Adipose tissue (tissue), 3 donors: ENCODE measurements around the gene FUBP3. TPM values are rescaled to one million over a fixed set of nuclear protein-coding genes. Genes with fewer than 3 reads are reported as not detected.
"Not testable (repeated sequence)": the region's sequence is repeated elsewhere in the genome, so short reads cannot be mapped to it uniquely, and the experiment has no call there.

ENCODE experiments used
- H3K27ac ChIP-seq: one replicate; pipeline ENCODE4 v1.5.1; 2013; ENCODE audit warnings: low read depth, low read length
- WGBS, 3 donors: extraction: QIAGEN DNeasy Blood & Tissue Kit; methylation state at CpG; one replicate each; pipeline ENCODE4 v1.1.7; 2013; 5-methylcytosine and 5-hydroxymethylcytosine counted together
- polyA plus RNA-seq, 3 donors: library from polyadenylated mRNA; stranded (reverse); fragments of 200-250 nt; gene quantifications; one replicate each; pipeline ENCODE4 v1.2.3, GENCODE V29; 2013
- donor health status: healthy with polysubstance abuse.
- donor health status: Bipolar disorder and iron deficiency.
- donor health status: healthy.

The FUBP3 gene
- polyA plus RNA-seq, 3 donors = 13.3 to 27.9 (median 23.1) TPM

- WGBS, 3 donors = 3 to 8% (median 7%) methylated on average over 56 to 60 of the region's 60 CpGs
- no peak overlapping the region for H3K27ac ChIP-seq
Measured at GRCh38 chr9:130666393-130667119, 87.2 kb downstream of the FUBP3 start.

DNA sequence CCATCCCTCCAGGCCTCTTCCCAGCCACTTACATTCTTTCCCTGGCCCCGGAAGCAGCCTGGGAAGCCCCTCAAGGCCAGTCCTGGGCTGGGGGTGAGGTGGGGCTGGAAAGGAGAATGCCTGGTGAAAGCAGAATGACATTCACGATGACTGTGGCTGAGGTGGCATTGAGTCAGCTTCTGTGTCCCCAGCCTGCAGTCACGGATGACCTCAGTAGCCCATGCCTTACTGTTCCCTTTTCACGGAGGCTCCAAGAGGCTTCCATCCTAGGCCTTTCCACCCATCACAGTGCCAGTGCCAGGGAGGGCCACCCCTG is 87.7 kb downstream of the FUBP3 start:
- WGBS, 3 donors = 48 to 58% (median 51%) methylated on average over 4 of the region's 4 CpGs
- H3K27ac ChIP-seq = no peak overlapping the region

DNA sequence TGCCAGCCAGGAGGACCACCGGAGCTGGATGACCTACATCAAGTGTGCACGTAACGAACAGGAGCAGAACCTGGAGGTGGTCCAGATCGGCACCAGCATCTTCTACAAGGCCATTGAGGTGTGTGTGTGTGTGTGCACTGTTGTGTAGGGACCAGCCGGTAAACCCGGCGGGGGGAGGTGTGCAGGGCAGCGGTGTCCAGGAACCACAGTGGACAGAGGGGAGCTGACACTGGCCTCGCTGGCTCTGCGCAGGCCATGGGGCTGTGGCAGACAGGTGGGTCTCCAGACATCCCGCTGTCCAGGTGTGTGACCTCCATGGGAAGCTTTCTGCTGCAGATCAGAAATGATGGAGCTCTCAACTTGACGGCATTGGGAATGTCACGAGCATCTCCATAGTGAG is 88.8 kb downstream of the FUBP3 start:
- WGBS, 3 donors = 83 to 92% (median 91%) methylated on average over 13 of the region's 13 CpGs
- no peak overlapping the region for H3K27ac ChIP-seq

DNA sequence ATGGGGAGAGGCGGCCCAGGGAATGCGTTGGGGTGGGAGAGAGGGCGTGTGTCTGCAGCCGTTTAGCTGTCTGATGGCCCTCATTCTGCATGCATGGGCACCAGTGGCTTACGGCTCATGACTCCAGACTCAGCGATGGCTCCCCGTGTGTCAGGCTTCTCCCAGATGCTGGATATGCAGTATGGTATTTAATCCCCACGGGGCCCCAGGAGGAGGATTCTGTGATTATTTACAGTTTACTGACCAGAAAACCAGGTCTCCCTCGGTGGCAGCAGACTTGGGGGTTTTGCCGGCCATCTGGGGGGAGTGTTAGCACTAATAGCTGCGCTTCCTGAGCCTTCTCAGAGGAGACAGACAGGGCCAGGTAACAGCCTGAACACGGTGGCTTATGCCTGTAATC is 89.3 kb downstream of the FUBP3 start:
- WGBS, 3 donors = 51 to 66% (median 64%) methylated on average over 12 of the region's 12 CpGs
- no peak overlapping the region for H3K27ac ChIP-seq

GRCh38 chr9:130669965-130670364 is 90.6 kb downstream of the FUBP3 start:
- WGBS, 3 donors = 81 to 87% (median 86%) methylated on average over 4 of the region's 4 CpGs
- H3K27ac ChIP-seq = no peak overlapping the region

- WGBS, 3 donors = 78 to 83% (median 82%) methylated on average over 6 of the region's 6 CpGs
- no peak overlapping the region for H3K27ac ChIP-seq
Measured at GRCh38 chr9:130670644-130671043, 91.3 kb downstream of the FUBP3 start.

DNA sequence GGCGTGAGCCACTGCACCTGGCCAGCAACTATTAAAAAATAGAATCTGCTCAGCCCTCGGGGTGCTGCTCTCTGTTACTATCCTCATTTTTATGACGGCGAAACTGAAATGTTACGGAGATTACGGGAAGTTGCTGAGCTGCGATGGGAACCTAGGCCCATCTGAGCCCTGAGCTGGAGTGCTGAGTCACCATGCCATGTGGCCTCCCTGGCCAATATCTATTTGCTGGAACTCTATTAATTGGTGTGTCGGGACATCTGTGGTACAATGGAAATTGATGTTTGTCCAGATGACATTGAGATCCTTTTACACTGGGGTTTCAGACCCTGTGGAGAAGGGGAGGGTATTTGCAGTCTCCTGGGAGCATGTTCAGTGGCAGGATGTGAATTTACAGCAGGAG is 93.1 kb downstream of the FUBP3 start:
- WGBS, 3 donors = 81 to 89% (median 88%) methylated on average over 8 of the region's 8 CpGs
- no peak overlapping the region for H3K27ac ChIP-seq

DNA sequence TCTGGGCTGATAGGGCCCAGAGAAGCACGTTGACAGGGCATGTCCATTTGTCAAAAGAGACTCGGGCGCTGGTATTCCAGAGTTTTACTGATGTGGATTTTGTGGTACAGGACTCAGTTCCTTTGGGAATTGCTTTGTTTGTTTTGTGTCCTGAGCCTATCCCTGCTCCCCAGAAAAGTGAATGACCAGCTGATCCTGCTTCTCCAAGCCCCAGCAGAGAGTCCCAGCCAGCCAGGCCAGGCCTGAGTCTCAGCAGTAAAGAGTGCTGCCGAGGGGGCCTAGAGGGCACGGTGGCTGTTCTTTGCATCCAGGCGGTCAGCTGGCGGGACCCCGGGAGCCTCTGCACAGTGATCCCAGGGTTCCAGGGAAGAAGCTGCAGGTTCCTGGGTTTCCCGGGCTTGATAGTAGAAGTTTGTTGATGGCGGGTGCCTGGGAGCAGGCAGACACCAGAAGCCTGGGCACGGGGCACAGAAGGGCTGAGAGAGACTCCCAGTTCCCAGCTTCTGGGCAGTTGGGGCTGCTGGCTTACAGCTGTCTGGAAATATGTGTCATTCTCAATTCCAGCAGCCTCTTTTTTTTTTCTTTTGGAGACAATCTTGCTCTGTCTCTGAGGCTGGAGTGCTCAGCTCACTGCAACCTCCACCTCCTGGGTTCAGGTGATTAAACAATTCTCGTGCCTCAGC is 93.7 kb downstream of the FUBP3 start:
- H3K27ac ChIP-seq = no peak overlapping the region
- 76 to 86% (median 78%) methylated on average over 12 of the region's 12 CpGs for WGBS, 3 donors

- no peak overlapping the region for H3K27ac ChIP-seq
- WGBS, 3 donors = 85 to 88% (median 87%) methylated on average over 13 of the region's 13 CpGs
Measured at GRCh38 chr9:130675396-130675795, 96.0 kb downstream of the FUBP3 start.

DNA sequence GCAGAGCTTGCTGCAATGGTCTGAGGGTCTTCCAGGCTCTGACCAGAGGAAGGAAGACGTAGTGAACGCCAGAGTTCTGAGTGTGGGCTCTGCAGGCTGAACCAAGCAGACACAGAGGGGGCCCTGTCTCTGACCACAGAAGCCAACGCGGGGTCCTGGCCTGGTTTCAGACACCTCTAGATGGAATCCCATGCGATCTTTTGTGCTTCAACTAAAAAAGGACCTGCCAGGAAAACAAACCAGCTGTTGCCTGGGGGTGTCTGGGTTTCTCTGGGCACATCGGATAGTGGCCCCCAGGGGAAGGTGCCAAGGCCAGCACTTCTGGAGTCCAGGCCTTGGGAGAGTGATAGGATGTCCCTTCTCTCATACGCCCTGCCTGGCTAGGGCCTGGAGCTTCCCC is 97.9 kb downstream of the FUBP3 start:
- WGBS, 3 donors = 69 to 81% (median 78%) methylated on average over 7 of the region's 7 CpGs
- H3K27ac ChIP-seq = no peak overlapping the region

GRCh38 chr9:130680836-130681768 is 101.7 kb downstream of the FUBP3 start:
- WGBS, 3 donors = 2 to 3% (median 3%) methylated on average over 60 to 114 of the region's 116 CpGs
- H3K27ac ChIP-seq = no peak overlapping the region

GRCh38 chr9:130681769-130682420 is 102.5 kb downstream of the FUBP3 start:
- 1% methylated on average over 38 to 45 of the region's 45 CpGs for whole genome bisulfite sequencing, 3 donors
- no peak overlapping the region for H3K27ac ChIP-seq

DNA sequence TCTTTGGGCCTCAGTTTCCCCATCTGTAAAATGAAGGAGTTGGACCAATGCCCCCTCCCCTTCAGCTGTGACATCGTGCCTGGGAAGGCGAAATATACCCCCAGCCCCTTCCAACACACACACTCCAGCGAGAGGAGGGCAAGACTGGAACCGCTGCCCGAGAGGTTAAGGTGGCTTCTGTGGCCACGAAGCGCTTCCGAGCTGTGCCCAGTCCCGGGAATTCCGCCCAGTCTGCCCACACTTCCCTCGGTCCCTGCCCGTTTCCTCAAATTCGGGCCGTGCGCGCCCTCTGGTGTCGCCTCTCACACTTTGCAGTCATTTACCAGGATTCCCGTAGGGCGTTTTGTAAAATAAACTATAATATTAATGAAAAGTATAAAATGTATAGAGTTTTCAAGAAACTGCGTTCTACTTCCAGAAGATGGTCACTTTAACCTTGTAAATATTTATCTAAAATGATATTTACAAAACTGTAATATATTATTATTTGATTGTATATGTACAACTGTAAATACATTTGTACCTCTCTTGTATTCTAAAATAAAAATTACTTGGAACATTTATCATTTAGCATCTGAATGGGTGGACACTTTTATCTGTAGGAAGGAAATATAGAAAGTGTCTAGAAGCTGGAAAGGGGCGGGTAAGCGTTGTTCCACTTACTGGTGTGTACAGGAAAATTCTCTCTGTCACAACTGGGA is 103.2 kb downstream of the FUBP3 start:
- 3 to 4% (median 3%) methylated on average over 22 of the region's 22 CpGs for WGBS, 3 donors
- H3K27ac ChIP-seq = no peak overlapping the region

GRCh38 chr9:130685104-130685503 is 105.7 kb downstream of the FUBP3 start:
- H3K27ac ChIP-seq = no peak overlapping the region

GRCh38 chr9:130685945-130686344 is 106.6 kb downstream of the FUBP3 start:
- WGBS, 3 donors = 89 to 95% (median 94%) methylated on average over 11 of the region's 11 CpGs
- not testable (repeated sequence) for H3K27ac ChIP-seq

GRCh38 chr9:130687615-130688014 is 108.2 kb downstream of the FUBP3 start:
- no peak overlapping the region for H3K27ac ChIP-seq
- WGBS, 3 donors = 80 to 86% (median 84%) methylated on average over 2 of the region's 2 CpGs
